Measurements from ENCODE around the gene SPRN.
A peak's percentile ranks its signal among the peaks of the same experiment; 100 is the strongest.
"Not testable (repeated sequence)": the region's sequence is repeated elsewhere in the genome, so short reads cannot be mapped to it uniquely, and the experiment has no call there.

SPRN gene

GRCh38 chr10:133388973-133389818 is 35.2 kb downstream of the SPRN start:
- DNase-seq (ENCODE audit: low read depth in 1 of 2, low spot score in 1 of 2), result no peak

DNA sequence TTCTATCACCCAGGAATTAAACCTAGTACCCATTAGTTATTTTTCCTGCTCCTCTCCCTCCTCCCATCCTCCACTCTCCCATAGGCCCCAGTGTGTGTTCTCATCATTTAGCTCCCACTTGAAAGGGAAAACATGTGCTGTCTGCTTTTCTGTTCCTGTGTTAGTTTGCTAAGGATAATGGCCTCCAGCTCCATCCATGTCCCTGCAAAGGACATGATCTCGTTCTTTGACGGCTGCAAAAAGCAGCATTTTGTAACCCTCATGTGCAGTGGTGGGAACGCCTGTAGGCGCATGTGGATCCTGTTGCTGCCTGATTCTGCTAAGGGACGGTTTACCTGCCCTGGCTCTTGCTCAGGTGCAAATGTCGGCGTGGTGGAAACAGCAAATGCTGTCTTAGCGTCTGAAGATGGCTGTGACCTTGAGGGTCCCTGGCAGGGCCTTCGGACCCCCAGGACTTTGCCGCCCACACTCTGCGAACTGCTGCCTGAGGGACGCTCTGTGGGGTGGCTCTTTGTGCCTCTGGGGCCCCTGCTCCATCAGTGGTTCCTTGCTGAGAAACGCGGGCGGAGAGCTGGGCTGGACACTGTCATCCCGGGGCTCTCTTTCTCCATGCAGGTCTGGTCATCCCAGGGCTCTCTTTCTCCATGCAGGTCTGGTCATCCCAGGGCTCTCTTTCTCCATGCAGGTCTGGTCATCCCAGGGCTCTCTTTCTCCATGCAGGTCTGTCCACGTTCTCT is 36.0 kb downstream of the SPRN start:
- DNase-seq (ENCODE audit: low read depth in 1 of 2, low spot score in 1 of 2), result no peak

- not testable (repeated sequence) for DNase-seq (ENCODE audit: low read depth in 1 of 2, low spot score in 1 of 2)
Observed at GRCh38 chr10:133386951-133387350, 37.5 kb downstream of the SPRN start.

DNA sequence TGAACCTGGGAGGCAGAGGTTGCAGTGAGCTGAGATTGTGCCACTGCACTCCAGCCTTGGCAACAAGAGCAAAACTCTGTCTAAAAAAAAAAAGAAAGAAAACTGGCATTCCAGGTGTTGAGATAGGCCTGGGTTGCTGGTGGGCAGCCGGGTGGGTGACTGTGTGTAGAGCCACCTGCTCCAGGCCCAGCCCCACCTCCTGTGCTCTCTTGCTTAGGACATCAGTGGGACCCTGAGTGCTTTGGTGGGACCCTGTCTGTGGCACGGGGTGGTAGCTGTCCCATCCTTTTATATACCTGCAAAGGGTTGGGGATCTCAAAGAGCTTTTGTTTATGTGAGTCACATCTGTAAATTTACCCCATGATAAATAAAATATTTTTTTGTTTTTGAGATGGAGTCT is 39.2 kb downstream of the SPRN start:
- DNase-seq (ENCODE audit: low read depth in 1 of 2, low spot score in 1 of 2), result no peak

- no peak for DNase-seq (ENCODE audit: low read depth in 1 of 2, low spot score in 1 of 2)
Observed at GRCh38 chr10:133384071-133384470, 40.4 kb downstream of the SPRN start.

DNA sequence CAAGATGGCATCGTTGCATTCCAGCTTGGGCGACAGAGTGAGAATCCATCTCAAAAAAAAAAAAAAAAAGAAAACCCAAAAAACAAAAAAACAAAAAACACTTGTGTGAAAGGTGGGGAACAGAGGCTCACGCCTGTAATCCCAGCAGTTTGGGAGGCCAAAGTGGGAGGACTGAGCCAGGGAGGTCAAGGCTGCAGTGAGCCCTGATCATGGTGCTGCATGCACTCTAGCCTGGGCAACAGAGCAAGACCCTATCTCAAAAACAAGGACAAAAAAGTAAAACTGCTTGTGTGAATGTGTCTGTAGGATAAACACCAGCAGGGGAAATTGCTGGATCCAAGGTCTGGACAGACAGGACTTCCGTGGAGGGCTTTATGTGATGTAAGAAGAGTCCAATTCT is 40.9 kb downstream of the SPRN start:
- DNase-seq (ENCODE audit: low read depth in 1 of 2, low spot score in 1 of 2), result no peak

GRCh38 chr10:133381036-133381435 is 43.4 kb downstream of the SPRN start:
- DNase-seq (ENCODE audit: low read depth in 1 of 2, low spot score in 1 of 2), result no peak

GRCh38 chr10:133379801-133380666 is 44.4 kb downstream of the SPRN start:
- DNase-seq (ENCODE audit: low read depth in 1 of 2, low spot score in 1 of 2), result no peak

DNA sequence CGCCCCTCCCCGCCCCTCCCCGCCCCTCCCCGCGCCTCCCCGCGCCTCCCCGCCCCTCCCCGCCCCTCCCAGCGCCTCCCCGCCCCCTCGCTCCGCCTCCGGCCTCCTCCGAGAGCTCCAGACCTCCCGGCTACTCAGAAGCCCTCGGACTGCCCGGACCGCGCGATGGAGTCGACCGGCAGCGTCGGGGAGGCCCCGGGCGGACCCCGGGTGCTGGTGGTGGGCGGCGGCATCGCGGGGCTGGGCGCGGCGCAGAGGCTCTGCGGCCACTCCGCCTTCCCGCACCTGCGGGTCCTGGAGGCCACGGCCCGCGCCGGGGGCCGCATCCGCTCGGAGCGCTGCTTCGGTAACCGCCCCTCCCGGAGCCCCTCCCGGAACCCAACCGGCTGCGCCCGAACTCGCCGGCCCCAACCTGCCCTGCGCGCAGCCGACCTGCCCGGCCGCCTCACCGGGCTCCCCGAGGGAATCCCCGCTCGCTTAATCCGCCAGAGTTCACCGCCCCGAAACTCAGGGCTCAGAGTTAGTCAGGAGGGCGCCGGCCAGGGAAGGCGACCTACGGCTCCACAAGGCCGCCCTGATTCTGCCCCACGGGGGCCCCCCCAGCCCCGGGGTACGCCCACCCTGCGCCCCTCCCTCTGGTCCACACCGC is 45.1 kb downstream of the SPRN start, which contains the start of gene PAOX:
TSS of gene PAOX (plus strand) at position 111 of the 649 bp plus-strand sequence. CDS start at position 166, 55 bp downstream.
- peak; percentile 34 to 50 for DNase-seq (ENCODE audit: low read depth in 1 of 2, low spot score in 1 of 2)

DNA sequence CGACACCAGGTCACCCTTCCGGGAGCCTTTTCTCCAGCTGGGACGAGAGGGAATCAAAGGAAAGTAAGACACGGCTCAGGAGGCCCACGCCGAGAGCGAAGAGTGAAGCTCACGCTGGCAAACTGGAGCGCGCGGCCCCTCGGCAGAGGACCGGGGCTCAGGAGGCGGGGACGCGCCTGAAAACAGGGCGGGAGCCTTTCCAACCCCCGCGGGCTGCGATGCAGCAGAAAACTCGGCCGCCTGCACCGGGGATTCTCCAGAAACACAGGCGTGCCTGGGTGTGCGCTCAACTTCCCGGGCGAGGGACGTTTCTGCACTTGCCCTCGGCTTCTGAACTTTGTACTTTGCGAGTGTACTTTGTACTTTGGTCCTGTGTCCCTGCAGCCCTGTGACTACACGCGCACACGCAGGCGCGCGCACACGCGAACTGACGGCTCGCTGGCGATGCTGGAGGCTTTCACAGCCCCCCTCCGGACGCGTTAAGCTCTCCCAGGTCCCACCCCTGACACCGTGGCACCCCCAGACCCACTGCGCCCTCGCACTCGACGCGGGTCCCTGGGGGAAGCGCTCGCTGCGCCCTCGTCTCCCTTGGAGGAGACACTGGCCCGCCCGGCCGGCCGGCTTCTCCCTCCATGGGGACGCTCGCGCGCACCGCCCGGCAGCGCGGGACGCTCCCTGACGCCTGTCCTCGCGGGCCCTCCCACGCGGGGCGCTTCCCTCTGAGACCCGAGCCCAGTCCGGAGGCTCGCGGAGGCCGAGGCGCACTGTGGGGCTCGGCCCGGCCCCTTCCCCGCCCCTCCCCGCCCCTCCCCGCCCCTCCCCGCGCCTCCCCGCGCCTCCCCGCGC is 46.0 kb downstream of the SPRN start:
- DNase-seq (ENCODE audit: low read depth in 1 of 2, low spot score in 1 of 2), result peak in 1 of 2 donors; percentile 35

GRCh38 chr10:133377818-133378250 is 46.6 kb downstream of the SPRN start:
- DNase-seq (ENCODE audit: low read depth in 1 of 2, low spot score in 1 of 2), result no peak

GRCh38 chr10:133377025-133377817 is 47.2 kb downstream of the SPRN start:
- no peak for DNase-seq (ENCODE audit: low read depth in 1 of 2, low spot score in 1 of 2)

GRCh38 chr10:133376183-133376582 is 48.2 kb downstream of the SPRN start:
- not testable (repeated sequence) for DNase-seq (ENCODE audit: low read depth in 1 of 2, low spot score in 1 of 2)

GRCh38 chr10:133375357-133376115 is 48.9 kb downstream of the SPRN start:
- DNase-seq (ENCODE audit: low read depth in 1 of 2, low spot score in 1 of 2), result no peak

GRCh38 chr10:133373174-133374090 is 51.0 kb downstream of the SPRN start, which contains the start of gene ECHS1:
Gene ECHS1, minus strand, starts transcription at chr10:133373354. Its CDS starts 21 bp downstream, at chr10:133373333.
- DNase-seq (ENCODE audit: low read depth in 1 of 2, low spot score in 1 of 2), result peak; percentile 88 to 93

DNA sequence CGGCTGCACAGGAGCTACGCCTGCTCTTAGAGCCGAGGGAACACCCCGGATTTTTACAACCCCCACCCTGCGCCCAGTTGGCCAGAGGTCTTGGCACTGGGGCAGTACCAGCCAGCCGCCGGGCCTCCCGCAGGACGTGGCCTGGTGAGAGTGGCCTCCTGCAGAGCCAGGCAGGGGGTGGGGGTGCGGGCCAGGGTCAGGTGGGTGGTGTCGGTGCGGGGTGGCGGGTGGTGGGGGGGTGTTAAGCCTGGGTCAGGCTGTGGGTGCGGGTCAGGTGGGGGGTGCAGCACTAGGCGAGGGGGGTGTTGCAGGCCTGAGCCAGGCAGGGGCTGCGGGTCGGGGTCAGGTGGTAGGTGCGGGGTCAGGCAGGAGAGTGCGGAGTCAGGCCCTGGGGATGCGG is 51.9 kb downstream of the SPRN start:
- no peak for DNase-seq (ENCODE audit: low read depth in 1 of 2, low spot score in 1 of 2)

Measured in stimulated activated CD4-positive, alpha-beta T cell treated with anti-CD3 and anti-CD28 coated beads, Interleukin-15, amount 100 ng/mL, for 1 hour (primary cell).